HG03175 (cell line): ENCODE data around the gene GNAT1.
"Not testable (repeated sequence)": the region's sequence is repeated elsewhere in the genome, so short reads cannot be mapped to it uniquely, and the experiment has no call there.

Experiments used
- ATAC-seq: cut with Tn5 transposase; IDR thresholded peaks from one replicate; pipeline ENCODE4 v1.9.1; 2021; ENCODE audit warnings: mild to moderate bottlenecking, moderate library complexity; ENCODE audit not compliant: unreplicated experiment

GNAT1 gene

GRCh38 chr3:50201573-50202315 lies 10.3 kb downstream of the GNAT1 start:
- no peak for ATAC-seq

GRCh38 chr3:50202353-50203112 lies 11.1 kb downstream of the GNAT1 start:
- ATAC-seq: no peak

- no peak for ATAC-seq
Measured at GRCh38 chr3:50203113-50203808, 11.9 kb downstream of the GNAT1 start.

- no peak for ATAC-seq
Measured at GRCh38 chr3:50203809-50204803, 12.7 kb downstream of the GNAT1 start.

- ATAC-seq: no peak
Measured at GRCh38 chr3:50204804-50205412, 13.5 kb downstream of the GNAT1 start, which contains the start of gene SLC38A3. SLC38A3 (plus strand) TSS chr3:50205271; CDS start chr3:50214200, 8,929 bp downstream.

GRCh38 chr3:50205413-50206276 lies 14.2 kb downstream of the GNAT1 start:
- ATAC-seq: no peak

- no peak for ATAC-seq
Measured at GRCh38 chr3:50207359-50208042, 16.1 kb downstream of the GNAT1 start.

GRCh38 chr3:50208677-50209344 lies 17.4 kb downstream of the GNAT1 start:
- ATAC-seq: no peak

- no peak for ATAC-seq
Measured at GRCh38 chr3:50210176-50210509, 18.7 kb downstream of the GNAT1 start.

- no peak for ATAC-seq
Measured at GRCh38 chr3:50210510-50211367, 19.3 kb downstream of the GNAT1 start.

- ATAC-seq: not testable (repeated sequence)
Measured at GRCh38 chr3:50211368-50211717, 19.9 kb downstream of the GNAT1 start.

- no peak for ATAC-seq
Measured at GRCh38 chr3:50211930-50212329, 20.5 kb downstream of the GNAT1 start.

- no peak for ATAC-seq
Measured at GRCh38 chr3:50212502-50212901, 21.1 kb downstream of the GNAT1 start.

GRCh38 chr3:50212971-50213370 lies 21.6 kb downstream of the GNAT1 start:
- ATAC-seq: no peak

GRCh38 chr3:50213373-50213772 lies 22.0 kb downstream of the GNAT1 start:
- no peak for ATAC-seq

- ATAC-seq: no peak
Measured at GRCh38 chr3:50214824-50215223, 23.4 kb downstream of the GNAT1 start.

GRCh38 chr3:50215529-50215928 lies 24.1 kb downstream of the GNAT1 start:
- no peak for ATAC-seq
